Osteoblast (primary cell): ENCODE data around the gene ADAM15. TPM values are rescaled to one million over a fixed set of nuclear protein-coding genes. Genes with fewer than 3 reads are reported as not detected.

Source experiments
- DNase-seq: peaks from one replicate; pipeline ENCODE4 v3.0.0; 2011; ENCODE audit warnings: low spot score, mixed read lengths; ENCODE audit not compliant: insufficient read length; ENCODE audit errors: missing footprints
- H2AFZ ChIP-seq: 2 replicates; pipeline ENCODE4 v1.6.0; 2011; ENCODE audit warnings: mild to moderate bottlenecking, low read length
- H3K27ac ChIP-seq: 2 replicates; pipeline ENCODE4 v1.5.1; 2011; ENCODE audit warnings: mild to moderate bottlenecking, low read depth, low read length, moderate library complexity
- H3K27me3 ChIP-seq: 2 replicates; pipeline ENCODE4 v1.6.0; 2012; ENCODE audit warnings: mild to moderate bottlenecking, control low read depth, inconsistent platforms, low read length, moderate library complexity; ENCODE audit not compliant: insufficient read depth
- H3K36me3 ChIP-seq: 2 replicates; pipeline ENCODE4 v1.5.1; 2011; ENCODE audit warnings: mild to moderate bottlenecking, low read length, control low read depth, moderate library complexity; ENCODE audit not compliant: insufficient read depth
- H3K4me1 ChIP-seq: 2 replicates; pipeline ENCODE4 v1.5.1; 2011; ENCODE audit warnings: mild to moderate bottlenecking, low read length, control low read depth, moderate library complexity; ENCODE audit not compliant: insufficient read depth
- H3K4me2 ChIP-seq: 2 replicates; pipeline ENCODE4 v1.6.0; 2011; ENCODE audit warnings: mild to moderate bottlenecking, low read length; ENCODE audit not compliant: insufficient read depth
- H3K4me3 ChIP-seq: fragments of 200-600 bp; sonication (generic); 3 replicates; pipeline ENCODE4 v1.5.1; 2012; ENCODE audit warnings: mild to moderate bottlenecking, low read length, inconsistent platforms; ENCODE audit not compliant: insufficient read depth
- H3K79me2 ChIP-seq: 2 replicates; pipeline ENCODE4 v1.6.0; 2012; ENCODE audit warnings: mild to moderate bottlenecking, low read length, control low read depth, inconsistent platforms; ENCODE audit not compliant: insufficient read depth
- H3K9me3 ChIP-seq: 2 replicates; pipeline ENCODE4 v1.5.1; 2011; ENCODE audit warnings: low read depth, low read length, control low read depth
- H4K20me1 ChIP-seq: 2 replicates; pipeline ENCODE4 v1.6.0; 2012; ENCODE audit warnings: mild to moderate bottlenecking, low read length, control low read depth; ENCODE audit not compliant: insufficient read depth
- CTCF ChIP-seq: IDR thresholded peaks from 2 replicates; pipeline ENCODE4 v1.5.1; 2011; ENCODE audit warnings: mild to moderate bottlenecking, low read depth, low read length, moderate library complexity; ENCODE audit errors: extremely low read depth
- total RNA-seq: library from RNA; depleted of rRNA; stranded (reverse); fragments of >200 nt; gene quantifications from 2 replicates; pipeline ENCODE4 v1.2.3, GENCODE V29; 2012

Gene ADAM15
- total RNA-seq, 1 donor: 101 TPM

GRCh38 chr1:155079210-155079486 lies 28.0 kb downstream of the ADAM15 start:
- no peak overlapping the region for H2AFZ ChIP-seq

GRCh38 chr1:155079487-155080311 lies 28.6 kb downstream of the ADAM15 start:
- Histone ChIP-seq H3K4me3 (no peak overlapping the region), H4K20me1 (peaks cover 3% of the 10 kb centered on the region), H3K27ac (no peak overlapping the region), H3K27me3 (peaks cover 58% of the 10 kb centered on the region), H3K4me1 (peaks cover 9% of the 10 kb centered on the region), H3K36me3 (no peaks in the 10 kb centered on the region), H3K79me2 (no peaks in the 10 kb centered on the region), H2AFZ (no peak overlapping the region), H3K4me2 (no peak overlapping the region), H3K9me3 (no peaks in the 10 kb centered on the region)
- DNase-seq: peak; percentile 85
- no peak for TF ChIP-seq CTCF

More at GRCh38 chr1:155079210-155079486, 28.0 kb downstream of the ADAM15 start:
- H3K79me2 ChIP-seq: no peaks in the 10 kb centered on the region
- TF ChIP-seq CTCF: no peak
- peaks cover 3% of the 10 kb centered on the region for H4K20me1 ChIP-seq
- H3K4me2 ChIP-seq: peak overlapping the region; percentile 67
- no peaks in the 10 kb centered on the region for H3K9me3 ChIP-seq
- H3K4me3 ChIP-seq: peak overlapping the region; percentile 59
- H3K36me3 ChIP-seq: no peaks in the 10 kb centered on the region
- peak; percentile 86 for DNase-seq
- peaks cover 5% of the 10 kb centered on the region for H3K4me1 ChIP-seq
- H3K27ac ChIP-seq: no peak overlapping the region
- peaks cover 61% of the 10 kb centered on the region for H3K27me3 ChIP-seq

GRCh38 chr1:155080312-155081228 lies 29.5 kb downstream of the ADAM15 start:
- Histone ChIP-seq H3K36me3 (no peaks in the 10 kb centered on the region), H3K4me1 (peaks cover 9% of the 10 kb centered on the region), H2AFZ (no peak overlapping the region), H3K4me2 (no peak overlapping the region), H3K27ac (no peak overlapping the region), H3K9me3 (no peaks in the 10 kb centered on the region), H3K79me2 (no peaks in the 10 kb centered on the region), H3K27me3 (peaks cover 52% of the 10 kb centered on the region), H3K4me3 (no peak overlapping the region), H4K20me1 (peaks cover 3% of the 10 kb centered on the region)
- peak; percentile 92 for DNase-seq
- no peak for TF ChIP-seq CTCF
